Right atrium auricular region (tissue), 2 donors: ENCODE data around the gene LELP1. TPM values are rescaled to one million over a fixed set of nuclear protein-coding genes. Genes with fewer than 3 reads are reported as not detected.

Source experiments
- DNase-seq: peaks from one replicate; pipeline ENCODE4 v3.0.0-alpha.2; 2019; ENCODE audit warnings: low spot score
- H3K27ac ChIP-seq, 2 donors: fragments of 200-600 bp; sonication (generic); 1 replicate in 1 of 2; 2 replicates in 1 of 2; pipeline ENCODE4 v1.5.1; 2016 to 2019
- H3K27me3 ChIP-seq, 2 donors: fragments of 200-600 bp; sonication (generic); one replicate each; pipeline versions ENCODE4 v1.5.1 to v1.6.0; 2017 to 2019
- H3K36me3 ChIP-seq: fragments of 200-600 bp; sonication (generic); one replicate; pipeline ENCODE4 v1.5.1; 2016
- H3K4me1 ChIP-seq, 2 donors: fragments of 200-600 bp; sonication (generic); one replicate each; pipeline versions ENCODE4 v1.5.1 to v1.6.0; 2017 to 2019
- H3K4me3 ChIP-seq, 2 donors: fragments of 200-600 bp; sonication (generic); 1 replicate in 1 of 2; 2 replicates in 1 of 2; pipeline ENCODE4 v1.5.1; 2017 to 2019; ENCODE audit warnings: mild to moderate bottlenecking in 1 of 2, moderate library complexity in 1 of 2
- H3K9me3 ChIP-seq, 2 donors: fragments of 200-600 bp; sonication (generic); one replicate each; pipeline ENCODE4 v1.5.1; 2019
- CTCF ChIP-seq, 2 donors: fragments of 200-600 bp; sonication (generic); IDR thresholded peaks; one replicate each; pipeline ENCODE4 v1.5.1; 2019; ENCODE audit warnings: antibody characterized with exemption in 2 of 2
- total RNA-seq, 2 donors: library from RNA; depleted of rRNA; stranded (reverse); fragments of >200 nt; gene quantifications; one replicate each; pipeline ENCODE4 v1.1.0, GENCODE V29; 2016

The LELP1 gene
- total RNA-seq, 2 donors from 2014 or later: not detected

- Histone ChIP-seq H3K36me3 (no peaks in the 10 kb centered on the region), H3K9me3 (no peaks in the 10 kb centered on the region), H3K4me3 (no peak overlapping the region), H3K27ac (no peak overlapping the region), H3K4me1 (no peaks in the 10 kb centered on the region), H3K27me3 (no peaks in the 10 kb centered on the region)
- DNase-seq: no peak
- TF ChIP-seq CTCF (IDR thresholded peaks at IDR 0.05): no peak
Observed at GRCh38 chr1:153190373-153190772, 12.9 kb upstream of the LELP1 start.

GRCh38 chr1:153192697-153193096 lies 10.5 kb upstream of the LELP1 start:
- H3K9me3 ChIP-seq: no peaks in the 10 kb centered on the region
- DNase-seq: no peak
- H3K27me3 ChIP-seq: no peaks in the 10 kb centered on the region
- no peak overlapping the region for H3K27ac ChIP-seq
- H3K4me3 ChIP-seq: no peak overlapping the region
- no peak for TF ChIP-seq CTCF (IDR thresholded peaks at IDR 0.05)
- H3K4me1 ChIP-seq: no peaks in the 10 kb centered on the region
- no peaks in the 10 kb centered on the region for H3K36me3 ChIP-seq

- H3K4me1 ChIP-seq: no peaks in the 10 kb centered on the region
- no peaks in the 10 kb centered on the region for H3K27me3 ChIP-seq
- TF ChIP-seq CTCF (IDR thresholded peaks at IDR 0.05): no peak
- DNase-seq: no peak
- no peaks in the 10 kb centered on the region for H3K9me3 ChIP-seq
- H3K27ac ChIP-seq: no peak overlapping the region
- no peak overlapping the region for H3K4me3 ChIP-seq
- no peaks in the 10 kb centered on the region for H3K36me3 ChIP-seq
Observed at GRCh38 chr1:153194331-153195050, 8.7 kb upstream of the LELP1 start.

- no peaks in the 10 kb centered on the region for H3K27me3 ChIP-seq
- no peaks in the 10 kb centered on the region for H3K4me1 ChIP-seq
- no peaks in the 10 kb centered on the region for H3K9me3 ChIP-seq
- DNase-seq: no peak
- no peaks in the 10 kb centered on the region for H3K36me3 ChIP-seq
- no peak overlapping the region for H3K4me3 ChIP-seq
- no peak for TF ChIP-seq CTCF (IDR thresholded peaks at IDR 0.05)
- no peak overlapping the region for H3K27ac ChIP-seq
Observed at GRCh38 chr1:153195216-153195615, 8.0 kb upstream of the LELP1 start.

GRCh38 chr1:153202006-153202405 lies 1.2 kb upstream of the LELP1 start:
- no peaks in the 10 kb centered on the region for H3K9me3 ChIP-seq
- no peaks in the 10 kb centered on the region for H3K27me3 ChIP-seq
- no peak for DNase-seq

More at GRCh38 chr1:153202006-153202405, 1.2 kb upstream of the LELP1 start:
- H3K27ac ChIP-seq: no peak overlapping the region
- TF ChIP-seq CTCF (IDR thresholded peaks at IDR 0.05): no peak
- no peaks in the 10 kb centered on the region for H3K36me3 ChIP-seq
- H3K4me3 ChIP-seq: no peak overlapping the region
- H3K4me1 ChIP-seq: no peaks in the 10 kb centered on the region
